Jurkat, Clone E6-1 (cell line): ENCODE data around the gene ULK2.

Source experiments
- DNase-seq: peaks from one replicate; pipeline ENCODE4 v3.0.0-alpha.2; 2011; ENCODE audit warnings: low read depth, low spot score
- H3K4me3 ChIP-seq: 2 replicates; pipeline ENCODE4 v1.5.1; 2011; ENCODE audit warnings: mild to moderate bottlenecking, low read length, control low read depth, moderate library complexity

ULK2 gene

DNA sequence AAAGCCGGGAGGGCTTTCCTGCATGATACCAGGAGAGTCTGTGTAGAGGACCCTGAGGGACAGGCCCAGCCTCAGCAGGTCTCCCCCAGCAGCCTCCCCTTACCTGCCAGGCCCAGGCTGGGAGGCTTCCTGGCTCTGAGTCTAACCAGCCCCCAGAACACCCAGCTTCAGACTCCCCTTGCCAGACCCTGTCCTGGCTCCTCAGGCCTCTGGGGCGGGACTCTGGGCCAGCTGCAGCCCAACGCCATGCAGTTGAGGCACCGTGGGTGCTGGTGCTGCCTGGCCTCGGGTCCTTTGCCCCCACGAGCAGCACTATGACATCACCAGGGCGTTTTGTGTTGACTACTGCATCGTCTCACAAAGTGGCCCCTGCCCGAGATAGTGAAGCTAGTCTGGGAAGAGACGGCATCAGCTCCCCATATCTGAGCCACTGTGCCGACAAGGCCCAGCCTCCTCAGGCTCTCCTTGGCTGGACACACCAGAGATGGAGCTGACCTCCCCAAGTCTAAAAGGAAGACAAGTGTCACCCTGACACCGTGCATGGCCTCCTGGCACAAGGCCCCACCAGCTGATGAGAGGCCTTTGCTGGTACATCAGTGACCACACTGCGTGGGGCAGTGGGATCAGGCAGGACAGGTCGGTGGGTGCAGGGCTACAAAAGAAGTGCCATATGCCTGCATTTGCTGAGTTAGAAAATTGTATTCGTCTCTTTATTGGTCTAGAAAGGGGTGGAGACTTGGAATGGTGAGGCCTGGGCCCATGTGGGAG, 130.2 kb downstream of the ULK2 start:
- H3K4me3 ChIP-seq = no peak overlapping the region

DNA sequence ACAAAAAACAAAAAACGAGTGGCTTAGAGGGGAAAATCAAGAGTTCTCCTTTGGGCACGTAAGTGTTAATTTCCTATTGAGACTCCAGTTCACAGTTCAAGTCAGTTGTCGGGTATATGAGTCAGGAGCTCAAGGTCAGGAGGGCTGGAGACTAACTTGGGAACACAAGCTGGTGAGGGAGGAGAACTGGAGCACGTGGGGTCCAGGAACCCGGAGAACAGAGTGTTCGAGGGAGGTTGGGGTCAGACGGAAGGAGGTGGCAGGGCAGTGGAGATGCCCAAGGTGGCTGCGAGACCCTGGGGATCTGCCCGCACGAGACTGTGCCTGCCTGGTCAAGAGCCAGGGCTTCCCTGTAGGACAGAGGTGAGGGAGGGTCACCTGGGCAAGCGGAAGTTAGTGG, 131.7 kb downstream of the ULK2 start:
- no peak for DNase-seq
- H3K4me3 ChIP-seq = no peak overlapping the region

More for the DNA sequence above, 130.2 kb downstream of the ULK2 start:
- no peak for DNase-seq

DNA sequence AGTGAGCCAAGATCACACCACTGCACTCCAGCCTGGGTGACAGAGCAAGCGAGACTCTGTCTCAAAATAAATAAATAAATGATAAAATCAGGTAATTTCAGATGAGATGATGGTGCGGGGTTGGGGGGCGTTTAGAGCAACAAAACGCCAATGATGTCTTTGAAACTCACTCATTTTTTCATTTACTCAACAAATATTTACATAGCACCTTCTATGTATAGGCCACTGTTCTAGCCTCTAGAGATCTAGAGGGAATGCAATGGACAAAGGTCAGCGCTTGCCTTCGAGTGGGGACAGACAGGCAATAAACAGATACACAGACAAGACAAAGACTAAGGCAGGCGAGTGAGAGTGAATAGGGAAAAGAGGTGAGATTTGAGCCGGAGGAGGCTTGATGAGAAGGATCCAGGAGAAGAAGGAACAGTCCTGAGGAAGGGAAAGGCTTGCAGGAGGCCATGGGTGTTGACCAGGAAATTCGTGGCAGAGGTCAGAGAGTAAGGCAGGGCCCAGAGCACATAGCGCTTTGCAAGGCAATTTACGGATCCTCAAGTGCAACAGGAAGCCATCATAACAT, 133.7 kb downstream of the ULK2 start:
- DNase-seq = no peak
- H3K4me3 ChIP-seq = no peak overlapping the region

DNA sequence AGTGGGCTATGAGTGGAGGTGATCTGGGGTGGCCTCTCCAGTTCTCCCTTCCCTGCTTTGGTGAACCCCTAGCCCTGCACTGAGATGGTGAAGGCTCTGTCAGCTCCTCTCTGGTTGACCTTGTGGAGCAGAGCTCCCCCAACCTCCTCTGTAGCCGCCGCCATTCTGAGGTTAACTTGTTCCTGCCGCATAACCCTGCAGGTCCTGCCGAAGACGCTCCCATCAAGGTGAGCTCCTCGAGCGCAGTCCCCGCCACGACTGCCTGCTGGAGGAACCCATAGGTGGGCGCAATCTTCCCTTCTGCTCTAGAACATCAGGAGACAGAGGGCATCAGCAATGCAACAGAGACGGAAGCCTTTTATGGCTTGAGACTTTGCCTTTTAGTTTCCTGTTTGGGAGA, 136.1 kb downstream of the ULK2 start:
- no peak overlapping the region for H3K4me3 ChIP-seq
- no peak for DNase-seq

DNA sequence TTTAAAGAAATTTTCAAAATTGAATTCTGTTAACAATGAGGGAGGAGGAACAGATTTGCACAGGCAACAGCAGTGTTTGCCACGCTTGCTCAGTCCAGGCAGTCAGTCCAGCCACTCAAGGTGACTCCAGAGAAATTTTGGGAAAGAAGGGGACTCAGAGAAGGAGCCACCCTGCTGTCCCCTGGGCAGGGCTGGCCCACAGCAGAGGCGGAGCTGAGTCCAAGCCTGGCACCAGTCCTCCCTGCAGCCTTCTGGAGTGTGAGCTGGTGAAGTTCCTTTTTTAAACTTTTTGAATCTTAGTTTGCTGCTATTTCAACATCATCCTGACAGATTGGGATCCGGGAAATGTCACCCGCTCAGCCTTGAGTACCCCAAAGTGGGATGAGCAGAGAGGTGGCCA, 136.9 kb downstream of the ULK2 start:
- DNase-seq = no peak

DNA sequence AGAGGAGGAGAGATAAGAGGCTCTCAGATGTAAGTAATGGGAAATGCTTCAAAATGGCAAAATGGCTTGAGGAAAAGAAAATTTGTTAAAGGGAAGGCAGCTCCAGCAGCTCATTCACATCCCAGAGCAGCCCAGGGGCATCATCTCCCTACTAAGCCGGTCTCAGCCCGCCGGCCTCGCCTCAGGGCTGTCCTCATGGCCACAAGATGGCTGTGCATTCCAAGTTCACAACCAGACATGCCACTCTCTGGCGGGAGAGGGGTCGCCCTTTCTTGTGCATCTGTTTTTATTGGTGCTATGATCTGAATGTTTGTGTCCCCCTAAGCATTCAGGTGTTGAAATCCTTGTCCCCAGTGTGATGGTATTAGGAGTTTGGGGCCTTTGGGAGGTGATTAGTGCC, 137.8 kb downstream of the ULK2 start:
- H3K4me3 ChIP-seq = no peak overlapping the region
- no peak for DNase-seq

More for the DNA sequence above, 136.9 kb downstream of the ULK2 start:
- H3K4me3 ChIP-seq = no peak overlapping the region

DNA sequence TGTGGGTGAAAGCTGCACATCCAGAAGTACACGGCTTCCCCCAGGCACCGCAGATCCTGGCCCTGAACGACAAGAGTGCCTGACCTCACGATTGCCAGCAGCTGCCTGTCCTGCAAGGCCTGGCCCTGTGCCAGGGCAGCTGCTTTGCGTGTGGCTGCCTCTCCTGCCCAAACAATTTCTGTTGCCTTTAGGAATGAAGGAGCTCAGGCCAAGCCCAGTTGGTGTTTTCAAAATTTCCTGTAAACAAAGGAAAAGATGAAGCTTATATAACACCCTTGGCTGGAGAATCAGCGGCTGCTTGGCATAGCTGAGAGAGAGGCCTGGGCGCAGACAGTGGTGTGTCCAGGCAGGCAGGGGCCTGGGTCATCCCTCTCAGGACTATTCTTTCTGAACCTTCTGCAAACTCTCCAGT, 139.6 kb downstream of the ULK2 start:
- no peak for DNase-seq

DNA sequence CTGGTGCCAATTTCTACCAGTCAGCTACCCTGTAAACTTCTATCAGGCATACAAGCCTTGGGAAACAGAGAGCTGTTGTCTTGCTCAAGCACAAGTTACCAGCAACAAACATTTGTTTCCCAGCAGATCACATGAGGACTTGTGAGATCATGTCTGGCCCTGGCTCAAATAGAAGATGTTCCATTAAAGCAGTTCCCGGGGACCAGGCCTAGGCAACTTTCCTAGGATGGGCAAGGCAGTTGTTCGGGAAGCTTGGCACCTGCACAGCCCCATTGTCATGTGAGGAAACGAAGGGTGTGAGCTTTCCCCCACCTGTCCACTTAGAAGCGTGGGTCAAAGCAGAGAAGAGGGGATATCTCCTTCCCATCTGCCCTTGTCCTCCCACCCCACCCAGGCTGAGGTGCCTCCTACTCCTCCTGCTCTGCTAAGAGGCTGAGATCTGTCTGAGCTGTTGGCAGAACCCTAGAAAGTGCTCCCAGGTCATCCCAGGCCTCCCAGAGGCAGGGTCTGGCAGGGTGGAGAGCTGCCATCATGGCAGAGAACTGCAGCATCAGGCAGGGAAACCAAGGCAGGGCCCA, 140.1 kb downstream of the ULK2 start:
- H3K4me3 ChIP-seq = no peak overlapping the region
- DNase-seq = no peak

More for the DNA sequence above, 139.6 kb downstream of the ULK2 start:
- no peak overlapping the region for H3K4me3 ChIP-seq

DNA sequence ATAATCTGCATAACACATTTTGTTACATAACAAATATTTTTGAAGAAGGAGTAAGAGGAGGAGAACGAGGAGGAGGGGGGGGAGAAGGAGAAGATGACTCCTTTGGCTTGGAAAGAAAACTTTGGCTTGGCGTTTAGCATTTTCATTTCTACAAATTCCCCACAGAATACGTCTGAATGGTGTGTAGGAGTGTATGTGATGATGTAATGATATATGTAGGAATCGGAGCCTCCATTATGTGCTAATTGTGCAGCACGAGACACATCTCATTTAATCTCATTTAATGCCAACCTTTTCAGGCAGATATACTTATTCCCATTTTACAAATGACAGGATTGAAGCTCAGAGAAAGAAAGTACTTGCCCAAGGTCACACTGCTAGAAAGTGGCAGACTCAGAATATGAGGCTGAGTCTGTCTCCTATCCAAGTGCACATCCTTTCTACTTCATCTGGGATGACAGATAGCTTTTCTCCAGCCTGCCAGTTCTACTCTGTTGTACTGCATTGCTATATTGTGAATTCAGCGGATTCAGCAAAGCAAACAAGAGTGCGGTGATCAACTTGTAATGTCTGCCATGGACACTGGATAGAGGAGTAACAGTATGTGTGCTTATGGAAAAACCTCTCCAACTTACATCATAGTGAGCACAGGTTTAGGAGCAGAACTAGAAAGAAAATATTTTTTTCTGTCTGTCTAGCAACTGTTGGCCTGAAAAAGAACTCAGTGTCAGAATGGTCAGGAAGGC, 140.9 kb downstream of the ULK2 start:
- H3K4me3 ChIP-seq = no peak overlapping the region
- DNase-seq = no peak

DNA sequence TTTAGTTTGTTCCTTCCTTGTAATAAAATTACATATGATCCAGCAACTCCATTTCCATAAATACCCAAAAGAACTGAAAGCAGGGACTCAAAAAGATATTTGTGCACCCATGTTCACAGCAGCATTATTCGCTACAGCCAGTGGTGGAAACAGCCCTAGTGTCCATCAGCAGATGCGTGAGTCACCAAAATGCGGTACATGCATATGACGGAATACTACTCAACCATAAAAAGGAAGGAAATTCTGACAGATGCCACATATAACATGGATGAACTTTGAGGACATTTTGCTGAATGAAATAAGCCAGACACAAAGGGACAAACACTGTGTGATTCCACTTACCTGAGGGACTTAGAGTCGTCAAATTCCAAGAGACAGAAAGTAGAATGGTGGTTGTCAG, 142.2 kb downstream of the ULK2 start:
- no peak overlapping the region for H3K4me3 ChIP-seq
- no peak for DNase-seq

DNA sequence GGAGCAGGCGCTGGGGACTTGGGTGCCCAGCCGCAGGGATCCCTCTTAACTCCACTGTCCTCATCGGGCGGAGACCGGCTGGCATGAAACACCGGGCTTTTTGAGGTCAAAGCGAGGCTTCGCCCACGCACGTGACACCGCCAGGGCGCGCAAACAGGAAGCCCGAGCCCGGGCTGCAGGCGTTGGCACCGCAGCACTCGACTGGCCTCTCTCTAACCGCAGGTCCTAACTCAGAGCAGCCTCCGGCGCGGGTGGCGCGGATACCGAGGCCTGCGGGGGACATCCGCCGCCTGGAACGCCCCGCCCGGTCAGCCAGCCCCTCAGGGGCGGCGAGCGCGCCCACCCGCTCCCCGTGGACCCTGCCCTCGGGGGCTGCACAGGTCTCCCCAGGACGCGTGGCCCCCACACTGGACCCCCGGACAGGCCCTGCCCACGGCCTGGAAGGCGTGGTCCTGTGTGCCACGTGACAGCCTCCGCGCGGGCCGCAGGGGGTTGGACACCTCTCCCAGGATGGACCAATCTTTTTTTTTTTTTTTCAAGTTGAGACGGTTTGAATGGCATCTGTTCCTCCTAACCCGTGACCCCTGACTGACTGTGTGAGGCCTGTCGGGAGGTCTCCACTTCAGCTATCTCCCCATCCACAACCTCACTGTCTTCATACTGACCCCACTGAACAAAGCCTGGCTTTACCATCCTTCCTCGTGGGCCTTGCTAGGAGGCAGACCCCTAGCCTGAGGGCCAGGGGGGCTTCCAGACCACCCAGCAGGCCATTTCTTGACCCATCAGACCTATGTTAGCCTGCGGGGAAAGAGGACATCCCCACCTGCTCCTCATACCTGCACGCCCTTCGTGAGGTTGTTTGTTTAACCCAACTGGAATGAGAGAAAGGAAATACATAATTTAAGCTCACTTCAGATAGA, 143.0 kb downstream of the ULK2 start:
- H3K4me3 ChIP-seq = no peak overlapping the region

DNA sequence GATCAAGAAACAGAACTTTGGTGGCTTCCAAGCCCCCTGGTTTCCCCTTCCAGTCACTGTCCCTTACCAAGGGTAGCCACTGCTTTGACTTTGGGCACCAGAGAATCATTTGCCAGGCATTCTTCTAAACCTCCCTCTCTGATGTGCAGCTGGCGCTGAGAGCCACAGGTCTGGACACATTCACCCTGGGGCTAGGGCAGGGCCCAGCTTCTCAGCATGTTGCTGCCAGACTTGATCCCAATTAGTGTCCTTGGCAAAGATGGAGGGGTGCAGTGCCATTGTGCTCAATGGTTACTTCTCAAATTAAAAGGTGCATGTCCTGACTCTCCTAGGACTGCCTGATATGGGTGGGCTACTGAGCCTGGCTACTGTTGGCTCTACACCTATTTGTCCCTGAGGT, 143.8 kb downstream of the ULK2 start:
- no peak for DNase-seq

More for the DNA sequence above, 143.0 kb downstream of the ULK2 start:
- DNase-seq = no peak

More for the DNA sequence above, 143.8 kb downstream of the ULK2 start:
- no peak overlapping the region for H3K4me3 ChIP-seq
